Neutrophil (primary cell): ENCODE results near the gene CCDC80.
"Not testable (repeated sequence)": the region's sequence is repeated elsewhere in the genome, so short reads cannot be mapped to it uniquely, and the experiment has no call there.

Experiments used
- H3K27ac ChIP-seq: fragments of 200-600 bp; sonication (generic); 2 replicates; pipeline ENCODE4 v1.5.1; 2016; ENCODE audit warnings: mild to moderate bottlenecking, moderate library complexity
- H3K27me3 ChIP-seq: fragments of 200-600 bp; sonication (generic); 2 replicates; pipeline ENCODE4 v1.6.0; 2016; ENCODE audit warnings: mild to moderate bottlenecking
- H3K36me3 ChIP-seq: fragments of 200-600 bp; sonication (generic); 2 replicates; pipeline ENCODE4 v1.5.1; 2017
- H3K4me1 ChIP-seq, 2 experiments: fragments of 200-600 bp in 1 of 2; sonication (generic) in 1 of 2; 1 replicate in 1 of 2; 2 replicates in 1 of 2; pipeline versions ENCODE4 v1.5.1 to v1.6.1; 2013 to 2016; ENCODE audit warnings: low read depth in 1 of 2, low read length in 1 of 2, mild to moderate bottlenecking in 1 of 2, moderate library complexity in 1 of 2; ENCODE audit not compliant: control insufficient read depth in 1 of 2, insufficient read depth in 1 of 2
- H3K4me3 ChIP-seq, 2 experiments: fragments of 200-600 bp in 1 of 2; sonication (generic) in 1 of 2; 1 replicate in 1 of 2; 2 replicates in 1 of 2; pipeline ENCODE4 v1.5.1; 2013 to 2016; ENCODE audit warnings: low read depth in 1 of 2, low read length in 1 of 2, mild to moderate bottlenecking in 1 of 2, moderate library complexity in 1 of 2
- H3K9me3 ChIP-seq: fragments of 200-600 bp; sonication (generic); 2 replicates; pipeline ENCODE4 v1.5.1; 2016
- TF ChIP-seq, protein P1 (sequence below): fragments of 200-600 bp; sonication (generic); IDR thresholded peaks from 2 replicates; pipeline ENCODE4 v1.5.1; 2016; ENCODE audit warnings: antibody characterized with exemption

Gene CCDC80

DNA sequence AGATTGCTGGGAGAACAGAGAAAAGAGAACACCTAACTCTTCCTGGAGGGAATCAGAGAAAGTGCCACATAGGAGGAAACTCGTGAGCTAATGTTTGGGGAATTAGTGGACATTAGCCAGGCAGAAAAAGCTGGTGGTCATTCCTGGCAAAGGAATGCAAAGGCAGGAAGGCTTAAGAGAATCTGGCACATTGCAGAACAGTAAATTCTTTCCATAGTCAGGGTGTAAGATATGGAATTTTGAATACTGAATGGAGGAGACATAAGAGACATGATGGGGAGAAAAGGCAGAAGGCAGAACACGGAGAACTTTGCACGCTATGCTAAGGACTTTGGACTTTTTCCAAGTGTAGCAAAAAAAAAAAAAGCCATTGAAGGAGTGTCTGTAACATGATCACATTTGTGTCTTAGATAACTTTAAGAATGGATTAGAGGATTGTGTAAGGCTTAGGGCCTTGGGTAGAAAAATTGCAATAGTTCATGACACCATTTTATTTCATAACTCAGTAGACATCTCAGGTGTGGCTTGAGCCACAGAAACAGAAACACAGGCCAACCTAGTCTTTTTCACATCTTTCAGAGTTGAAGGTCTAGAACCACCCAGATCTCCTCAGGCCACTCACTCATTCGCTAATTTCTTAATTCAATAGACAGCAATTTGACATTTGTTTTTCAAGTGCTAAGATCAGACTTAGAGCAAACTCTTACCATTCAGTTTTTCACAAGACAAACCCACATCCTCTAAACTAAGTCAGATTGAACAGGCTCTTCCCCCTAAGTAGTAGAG, 31.2 kb upstream of the CCDC80 start:
- Histone ChIP-seq H3K4me3 (no peak overlapping the region), H3K27ac (no peak overlapping the region), H3K4me1 (no peaks in the 10 kb centered on the region), H3K27me3 (peaks cover 25% of the 10 kb centered on the region), H3K9me3 (no peaks in the 10 kb centered on the region), H3K36me3 (no peaks in the 10 kb centered on the region)
- TF ChIP-seq, protein P1, sequence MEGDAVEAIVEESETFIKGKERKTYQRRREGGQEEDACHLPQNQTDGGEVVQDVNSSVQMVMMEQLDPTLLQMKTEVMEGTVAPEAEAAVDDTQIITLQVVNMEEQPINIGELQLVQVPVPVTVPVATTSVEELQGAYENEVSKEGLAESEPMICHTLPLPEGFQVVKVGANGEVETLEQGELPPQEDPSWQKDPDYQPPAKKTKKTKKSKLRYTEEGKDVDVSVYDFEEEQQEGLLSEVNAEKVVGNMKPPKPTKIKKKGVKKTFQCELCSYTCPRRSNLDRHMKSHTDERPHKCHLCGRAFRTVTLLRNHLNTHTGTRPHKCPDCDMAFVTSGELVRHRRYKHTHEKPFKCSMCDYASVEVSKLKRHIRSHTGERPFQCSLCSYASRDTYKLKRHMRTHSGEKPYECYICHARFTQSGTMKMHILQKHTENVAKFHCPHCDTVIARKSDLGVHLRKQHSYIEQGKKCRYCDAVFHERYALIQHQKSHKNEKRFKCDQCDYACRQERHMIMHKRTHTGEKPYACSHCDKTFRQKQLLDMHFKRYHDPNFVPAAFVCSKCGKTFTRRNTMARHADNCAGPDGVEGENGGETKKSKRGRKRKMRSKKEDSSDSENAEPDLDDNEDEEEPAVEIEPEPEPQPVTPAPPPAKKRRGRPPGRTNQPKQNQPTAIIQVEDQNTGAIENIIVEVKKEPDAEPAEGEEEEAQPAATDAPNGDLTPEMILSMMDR = no peak

DNA sequence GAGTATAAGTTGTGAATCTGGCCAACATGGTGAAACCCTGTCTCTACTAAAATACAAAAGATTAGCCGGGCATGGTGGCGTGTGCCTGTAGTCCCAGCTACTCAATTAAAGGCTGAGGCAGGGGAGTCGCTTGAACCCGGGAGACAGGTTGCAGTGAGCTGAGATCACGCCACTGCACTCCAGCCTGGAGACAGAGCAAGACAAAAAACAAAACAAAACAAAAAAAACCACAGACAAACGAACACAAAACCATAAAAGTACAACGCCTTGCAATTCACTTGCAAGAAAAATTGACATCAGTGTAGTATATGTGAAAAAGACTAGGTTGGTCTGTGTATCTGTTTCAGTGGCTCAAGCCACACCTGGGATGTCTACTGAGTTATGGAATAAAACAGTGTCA, 29.9 kb upstream of the CCDC80 start:
- TF ChIP-seq, protein P1 = no peak
- Histone ChIP-seq H3K27ac (no peak overlapping the region), H3K4me1 (no peaks in the 10 kb centered on the region), H3K27me3 (peaks cover 14% of the 10 kb centered on the region), H3K9me3 (no peaks in the 10 kb centered on the region), H3K4me3 (no peak overlapping the region), H3K36me3 (no peaks in the 10 kb centered on the region)

DNA sequence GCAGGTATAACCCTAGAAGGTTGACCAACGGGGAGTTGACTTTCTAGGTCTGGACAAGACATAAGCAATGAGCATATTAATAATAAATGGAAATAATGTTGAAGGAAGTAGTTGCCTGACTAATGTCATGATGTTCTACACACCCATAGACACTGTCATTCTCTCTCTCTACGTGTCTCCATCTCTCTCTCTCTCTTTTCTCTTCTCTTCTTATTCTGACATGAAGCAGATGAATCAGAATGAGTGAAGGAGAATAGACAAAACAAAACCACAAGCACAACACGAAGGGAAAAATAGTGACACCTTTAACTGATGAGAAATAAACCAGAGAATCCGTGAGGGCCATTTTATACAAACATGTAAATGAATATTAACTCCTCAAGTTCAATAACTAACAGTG, 26.7 kb upstream of the CCDC80 start:
- Histone ChIP-seq H3K4me3 (no peak overlapping the region), H3K9me3 (no peaks in the 10 kb centered on the region)

DNA sequence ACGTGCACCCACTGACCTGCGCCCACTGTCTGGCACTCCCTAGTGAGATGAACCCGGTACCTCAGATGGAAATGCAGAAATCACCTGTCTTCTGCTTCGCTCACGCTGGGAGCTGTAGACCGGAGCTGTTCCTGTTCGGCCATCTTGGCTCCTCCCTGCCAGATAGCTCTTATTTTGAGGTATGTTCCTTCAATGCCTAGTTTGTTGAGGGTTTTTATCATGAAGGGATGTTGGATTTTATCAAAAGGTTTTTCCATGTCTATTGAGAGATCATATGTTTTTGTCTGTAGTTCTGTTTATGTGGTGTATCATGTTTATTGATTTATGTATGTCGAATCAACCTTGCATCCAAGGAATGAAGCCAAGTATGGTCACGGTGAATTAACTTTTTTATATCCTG, 24.1 kb upstream of the CCDC80 start:
- not testable (repeated sequence) for H3K36me3 ChIP-seq, H3K4me1 ChIP-seq, H3K27ac ChIP-seq, H3K27me3 ChIP-seq, H3K9me3 ChIP-seq, H3K4me3 ChIP-seq

More for the DNA sequence above, 26.7 kb upstream of the CCDC80 start:
- TF ChIP-seq, protein P1 = no peak
- no peaks in the 10 kb centered on the region for H3K27me3 ChIP-seq
- no peaks in the 10 kb centered on the region for H3K4me1 ChIP-seq
- H3K27ac ChIP-seq = no peak overlapping the region
- no peaks in the 10 kb centered on the region for H3K36me3 ChIP-seq

DNA sequence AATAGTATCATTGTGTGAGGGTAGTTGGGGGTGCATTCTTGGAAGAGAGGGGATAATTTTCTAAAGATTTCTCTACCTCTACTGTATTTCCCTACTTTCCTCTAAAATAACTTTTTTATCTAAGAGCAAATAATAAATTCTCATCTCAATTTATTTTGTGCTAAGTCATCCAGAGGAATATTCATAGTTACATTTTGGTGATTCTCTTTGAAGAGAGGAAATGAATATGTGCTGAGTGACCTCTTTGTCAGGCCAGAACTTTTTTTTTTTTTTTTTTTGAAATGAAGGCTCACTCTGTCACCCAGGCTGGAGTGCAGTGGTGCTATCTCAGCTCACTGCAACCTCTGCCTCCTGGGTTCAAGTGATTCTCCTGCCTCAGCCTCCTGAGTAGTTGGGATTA, 15.1 kb upstream of the CCDC80 start:
- TF ChIP-seq, protein P1 = no peak

DNA sequence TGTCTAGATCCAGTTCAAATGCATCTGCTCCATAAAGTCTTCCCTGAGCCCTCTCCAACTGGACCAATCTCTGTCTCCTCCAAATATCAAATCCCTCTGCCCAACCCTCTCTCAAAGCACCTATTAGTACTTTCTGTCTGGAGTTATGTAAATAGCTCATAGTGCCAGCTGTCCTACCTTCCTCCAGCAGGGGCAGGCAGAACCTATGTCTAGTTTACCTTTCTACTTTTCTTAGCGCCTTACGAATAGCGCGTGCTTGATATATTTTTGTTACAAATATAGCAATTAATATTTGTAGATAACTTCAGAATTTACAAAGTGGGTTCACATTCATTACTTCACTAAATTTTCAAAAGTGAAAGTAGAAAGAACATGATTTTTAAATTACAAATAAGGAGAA, 14.0 kb upstream of the CCDC80 start:
- Histone ChIP-seq H3K4me1 (no peaks in the 10 kb centered on the region), H3K36me3 (no peaks in the 10 kb centered on the region), H3K9me3 (no peaks in the 10 kb centered on the region), H3K27me3 (no peaks in the 10 kb centered on the region), H3K27ac (no peak overlapping the region), H3K4me3 (no peak overlapping the region)
- TF ChIP-seq, protein P1 = no peak

More for the DNA sequence above, 15.1 kb upstream of the CCDC80 start:
- H3K4me1 ChIP-seq = no peaks in the 10 kb centered on the region
- no peak overlapping the region for H3K27ac ChIP-seq
- no peaks in the 10 kb centered on the region for H3K27me3 ChIP-seq
- no peaks in the 10 kb centered on the region for H3K36me3 ChIP-seq
- H3K4me3 ChIP-seq = no peak overlapping the region
- H3K9me3 ChIP-seq = no peaks in the 10 kb centered on the region
